Esophagus muscularis mucosa (tissue), 4 donors: ENCODE data around the gene TTC7B.

ENCODE experiments used
- EP300 ChIP-seq: sonication (generic); formaldehyde crosslinking; IDR thresholded peaks from one replicate; pipeline ENCODE4 v1.6.1; 2017; ENCODE audit warnings: antibody characterized with exemption
- POLR2A ChIP-seq: fragments of 450-650 bp; IDR thresholded peaks from one replicate; pipeline ENCODE4 v1.6.1; 2017; ENCODE audit warnings: antibody characterized with exemption, moderate library complexity, mild to moderate bottlenecking, low read depth
- POLR2AphosphoS5 ChIP-seq, 2 donors: sonication (generic); formaldehyde crosslinking; IDR thresholded peaks; one replicate each; pipeline ENCODE4 v1.6.1; 2017; ENCODE audit warnings: antibody characterized with exemption in 2 of 2
- TF ChIP-seq, protein P1 (sequence below), 3 experiments: fragments of 200-600 bp in 2 of 3; fragments of 450-650 bp in 1 of 3; sonication (generic) in 2 of 3; IDR thresholded peaks; one replicate each; pipeline ENCODE4 v1.5.1; 2017 to 2019; ENCODE audit warnings: antibody characterized with exemption in 3 of 3, mild to moderate bottlenecking in 2 of 3, moderate library complexity in 1 of 3

GRCh38 chr14:90551070-90551704 lies 265.0 kb downstream of the TTC7B start:
- TF ChIP-seq, protein P1, sequence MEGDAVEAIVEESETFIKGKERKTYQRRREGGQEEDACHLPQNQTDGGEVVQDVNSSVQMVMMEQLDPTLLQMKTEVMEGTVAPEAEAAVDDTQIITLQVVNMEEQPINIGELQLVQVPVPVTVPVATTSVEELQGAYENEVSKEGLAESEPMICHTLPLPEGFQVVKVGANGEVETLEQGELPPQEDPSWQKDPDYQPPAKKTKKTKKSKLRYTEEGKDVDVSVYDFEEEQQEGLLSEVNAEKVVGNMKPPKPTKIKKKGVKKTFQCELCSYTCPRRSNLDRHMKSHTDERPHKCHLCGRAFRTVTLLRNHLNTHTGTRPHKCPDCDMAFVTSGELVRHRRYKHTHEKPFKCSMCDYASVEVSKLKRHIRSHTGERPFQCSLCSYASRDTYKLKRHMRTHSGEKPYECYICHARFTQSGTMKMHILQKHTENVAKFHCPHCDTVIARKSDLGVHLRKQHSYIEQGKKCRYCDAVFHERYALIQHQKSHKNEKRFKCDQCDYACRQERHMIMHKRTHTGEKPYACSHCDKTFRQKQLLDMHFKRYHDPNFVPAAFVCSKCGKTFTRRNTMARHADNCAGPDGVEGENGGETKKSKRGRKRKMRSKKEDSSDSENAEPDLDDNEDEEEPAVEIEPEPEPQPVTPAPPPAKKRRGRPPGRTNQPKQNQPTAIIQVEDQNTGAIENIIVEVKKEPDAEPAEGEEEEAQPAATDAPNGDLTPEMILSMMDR (IDR thresholded peaks at IDR 0.05), result no peak
- TF ChIP-seq POLR2AphosphoS5 (IDR thresholded peaks at IDR 0.05) (no peak), EP300 (no peak), POLR2A (no peak)
